Liver (tissue), 9 donors: Measurements from ENCODE around the gene CCSER2. TPM values are rescaled to one million over a fixed set of nuclear protein-coding genes. Genes with fewer than 3 reads are reported as not detected.

ENCODE experiments used
- DNase-seq: peaks from one replicate; pipeline ENCODE4 v3.0.0-alpha.2; 2017; ENCODE audit warnings: low spot score
- H3K27ac ChIP-seq, 2 donors: one replicate each; pipeline ENCODE4 v1.7.0; 2013; ENCODE audit warnings: inconsistent platforms in 2 of 2, low read length in 2 of 2, control low read depth in 1 of 2, low read depth in 1 of 2, mild to moderate bottlenecking in 1 of 2
- H3K27me3 ChIP-seq, 4 donors: one replicate each; pipeline versions ENCODE4 v1.6.1 to v1.7.0; 2013; ENCODE audit warnings: low read length in 3 of 4, inconsistent platforms in 1 of 4, mild to moderate bottlenecking in 1 of 4, moderate library complexity in 1 of 4; ENCODE audit not compliant: control insufficient read depth in 4 of 4, insufficient read depth in 4 of 4
- H3K36me3 ChIP-seq, 4 donors: one replicate each; pipeline versions ENCODE4 v1.6.1 to v1.7.0; 2013; ENCODE audit warnings: low read length in 3 of 4, mild to moderate bottlenecking in 3 of 4, low read depth in 1 of 4, moderate library complexity in 1 of 4; ENCODE audit not compliant: control insufficient read depth in 4 of 4, insufficient read depth in 3 of 4
- H3K4me1 ChIP-seq, 4 donors: one replicate each; pipeline versions ENCODE4 v1.6.1 to v1.7.0; 2013; ENCODE audit warnings: low read length in 3 of 4, mild to moderate bottlenecking in 3 of 4, moderate library complexity in 1 of 4; ENCODE audit not compliant: control insufficient read depth in 4 of 4, insufficient read depth in 4 of 4
- H3K4me3 ChIP-seq, 3 donors: one replicate each; pipeline versions ENCODE4 v1.6.1 to v1.7.0; 2013; ENCODE audit warnings: low read length in 3 of 3, control low read depth in 1 of 3, low read depth in 1 of 3, mild to moderate bottlenecking in 1 of 3
- H3K9ac ChIP-seq, 2 donors: one replicate each; pipeline ENCODE4 v1.7.0; 2013; ENCODE audit warnings: low read length in 2 of 2, mild to moderate bottlenecking in 2 of 2, moderate library complexity in 2 of 2, control low read depth in 1 of 2, low read depth in 1 of 2
- H3K9me3 ChIP-seq, 4 donors: one replicate each; pipeline versions ENCODE4 v1.6.1 to v1.7.0; 2013; ENCODE audit warnings: low read length in 3 of 4; ENCODE audit not compliant: control insufficient read depth in 4 of 4
- EGR1 ChIP-seq, 2 donors: IDR thresholded peaks; 2 replicates each; pipeline ENCODE4 v1.6.1; 2016 to 2018; ENCODE audit warnings: antibody characterized with exemption in 2 of 2, low read depth in 2 of 2
- FOXA1 ChIP-seq: IDR thresholded peaks from 2 replicates; pipeline ENCODE4 v1.6.1; 2016; ENCODE audit warnings: antibody characterized with exemption
- FOXA2 ChIP-seq: IDR thresholded peaks from 2 replicates; pipeline ENCODE4 v1.6.1; 2016; ENCODE audit warnings: antibody characterized with exemption
- GABPA ChIP-seq, 2 donors: IDR thresholded peaks in 1 of 2; conservative IDR thresholded peaks in 1 of 2; 2 replicates each; pipeline ENCODE4 v1.6.1; 2016; ENCODE audit warnings: antibody characterized with exemption in 2 of 2, mild to moderate bottlenecking in 1 of 2, moderate library complexity in 1 of 2
- HNF4A ChIP-seq, 2 donors: conservative IDR thresholded peaks; 2 replicates each; pipeline ENCODE4 v1.6.1; 2016; ENCODE audit warnings: antibody characterized with exemption in 2 of 2, mild to moderate bottlenecking in 2 of 2
- HNF4G ChIP-seq: IDR thresholded peaks from 2 replicates; pipeline ENCODE4 v1.6.1; 2016; ENCODE audit warnings: antibody characterized with exemption
- JUND ChIP-seq, 2 donors: IDR thresholded peaks; 2 replicates each; pipeline ENCODE4 v1.6.1; 2016; ENCODE audit warnings: antibody characterized with exemption in 2 of 2
- NR2F2 ChIP-seq: IDR thresholded peaks from 2 replicates; pipeline ENCODE4 v1.6.1; 2016; ENCODE audit warnings: antibody characterized with exemption
- RAD21 ChIP-seq, 2 donors: IDR thresholded peaks; 2 replicates each; pipeline ENCODE4 v1.6.1; 2016; ENCODE audit warnings: antibody characterized with exemption in 2 of 2, mild to moderate bottlenecking in 2 of 2
- RXRA ChIP-seq, 2 donors: IDR thresholded peaks; 2 replicates each; pipeline ENCODE4 v1.6.1; 2017 to 2018; ENCODE audit warnings: antibody characterized with exemption in 2 of 2, mild to moderate bottlenecking in 1 of 2
- SP1 ChIP-seq: IDR thresholded peaks from 2 replicates; pipeline ENCODE4 v1.6.1; 2018; ENCODE audit warnings: antibody characterized with exemption, mild to moderate bottlenecking
- TAF1 ChIP-seq: conservative IDR thresholded peaks from 2 replicates; pipeline ENCODE4 v1.6.1; 2016; ENCODE audit warnings: antibody characterized with exemption, mild to moderate bottlenecking
- YY1 ChIP-seq: IDR thresholded peaks from 2 replicates; pipeline ENCODE4 v1.6.1; 2016; ENCODE audit warnings: antibody characterized with exemption, mild to moderate bottlenecking
- WGBS: extraction: QIAGEN DNeasy Blood & Tissue Kit; methylation state at CpG from one replicate; pipeline ENCODE4 v1.1.7; 2013; 5-methylcytosine and 5-hydroxymethylcytosine counted together
- polyA plus RNA-seq, 2 donors: library from polyadenylated mRNA; stranded (reverse) in 1 of 2; unstranded in 1 of 2; fragments of 200-250 nt in 1 of 2; fragments of >200 nt in 1 of 2; fragmentation: Nextera tagmentation in 1 of 2; extraction: Ambion mirVana in 1 of 2; gene quantifications; one replicate each; pipeline versions ENCODE4 v1.2.1 to v1.2.3, GENCODE V29; 2013 to 2015
- total RNA-seq, 2 donors: library from RNA; depleted of rRNA; stranded (reverse); fragments of >200 nt; gene quantifications; one replicate each; pipeline ENCODE4 v1.2.3, GENCODE V29; 2014
- TF ChIP-seq, protein P1 (sequence below): fragments of 150-350 bp; IDR thresholded peaks from 2 replicates; pipeline ENCODE4 v1.5.1; 2017; ENCODE audit warnings: improper control_type of control experiment, low read depth, low read length; ENCODE audit not compliant: missing input control
- TF ChIP-seq, protein P2 (sequence below): IDR thresholded peaks from 2 replicates; pipeline ENCODE4 v1.6.1; 2016; ENCODE audit warnings: antibody characterized with exemption
- TF ChIP-seq, protein P3 (sequence below): IDR thresholded peaks from 2 replicates; pipeline ENCODE4 v1.6.1; 2016; ENCODE audit warnings: antibody characterized with exemption
- TF ChIP-seq, protein P4 (sequence below): IDR thresholded peaks from 2 replicates; pipeline ENCODE4 v1.6.1; 2016; ENCODE audit warnings: antibody characterized with exemption
- TF ChIP-seq, protein P5 (sequence below): IDR thresholded peaks from 2 replicates; pipeline ENCODE4 v1.6.1; 2016; ENCODE audit warnings: antibody characterized with exemption, mild to moderate bottlenecking
- donor health status: healthy.
- donor health status: healthy.
- donor health status: healthy.
- donor health status: healthy.
- donor health status: healthy.

The CCSER2 gene
- total and polyA plus RNA-seq, 4 donors: 5.6 to 18.2 (median 12.1) TPM

DNA sequence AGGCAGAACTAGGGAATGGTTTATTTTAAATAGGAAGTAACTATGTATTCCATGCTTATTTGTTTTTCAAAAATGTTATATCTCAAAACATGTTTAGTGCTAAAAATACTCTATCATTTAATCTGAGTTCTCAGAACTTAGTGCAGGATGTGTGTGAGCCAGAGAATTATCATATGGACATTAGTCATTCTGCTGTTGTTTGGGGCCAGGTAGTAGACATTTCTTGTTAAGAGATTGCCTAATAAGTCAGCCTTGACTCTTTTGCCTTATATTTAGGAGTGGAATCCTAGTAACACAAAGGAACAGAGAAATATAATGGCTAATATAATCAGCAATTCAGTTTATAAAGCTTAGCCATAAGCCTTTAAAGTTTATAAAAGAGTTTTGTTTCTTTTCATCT lies 149.8 kb downstream of the CCSER2 start:
- DNase-seq: no peak
- TF ChIP-seq, protein P1, sequence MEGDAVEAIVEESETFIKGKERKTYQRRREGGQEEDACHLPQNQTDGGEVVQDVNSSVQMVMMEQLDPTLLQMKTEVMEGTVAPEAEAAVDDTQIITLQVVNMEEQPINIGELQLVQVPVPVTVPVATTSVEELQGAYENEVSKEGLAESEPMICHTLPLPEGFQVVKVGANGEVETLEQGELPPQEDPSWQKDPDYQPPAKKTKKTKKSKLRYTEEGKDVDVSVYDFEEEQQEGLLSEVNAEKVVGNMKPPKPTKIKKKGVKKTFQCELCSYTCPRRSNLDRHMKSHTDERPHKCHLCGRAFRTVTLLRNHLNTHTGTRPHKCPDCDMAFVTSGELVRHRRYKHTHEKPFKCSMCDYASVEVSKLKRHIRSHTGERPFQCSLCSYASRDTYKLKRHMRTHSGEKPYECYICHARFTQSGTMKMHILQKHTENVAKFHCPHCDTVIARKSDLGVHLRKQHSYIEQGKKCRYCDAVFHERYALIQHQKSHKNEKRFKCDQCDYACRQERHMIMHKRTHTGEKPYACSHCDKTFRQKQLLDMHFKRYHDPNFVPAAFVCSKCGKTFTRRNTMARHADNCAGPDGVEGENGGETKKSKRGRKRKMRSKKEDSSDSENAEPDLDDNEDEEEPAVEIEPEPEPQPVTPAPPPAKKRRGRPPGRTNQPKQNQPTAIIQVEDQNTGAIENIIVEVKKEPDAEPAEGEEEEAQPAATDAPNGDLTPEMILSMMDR: no peak
- TF ChIP-seq, protein P2, sequence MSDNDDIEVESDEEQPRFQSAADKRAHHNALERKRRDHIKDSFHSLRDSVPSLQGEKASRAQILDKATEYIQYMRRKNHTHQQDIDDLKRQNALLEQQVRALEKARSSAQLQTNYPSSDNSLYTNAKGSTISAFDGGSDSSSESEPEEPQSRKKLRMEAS: no peak
- no peak for TF ChIP-seq HNF4G
- no peak for TF ChIP-seq RXRA (IDR thresholded peaks at IDR 0.05)
- no peak for TF ChIP-seq JUND (IDR thresholded peaks at IDR 0.05)
- TF ChIP-seq GABPA (IDR thresholded peaks at IDR 0.05 in 1 of 2, conservative IDR thresholded peaks at IDR 0.05 in 1 of 2): no peak
- TF ChIP-seq EGR1 (IDR thresholded peaks at IDR 0.05; ENCODE audit: low read depth in 2 of 2): no peak
- TF ChIP-seq, protein P3, sequence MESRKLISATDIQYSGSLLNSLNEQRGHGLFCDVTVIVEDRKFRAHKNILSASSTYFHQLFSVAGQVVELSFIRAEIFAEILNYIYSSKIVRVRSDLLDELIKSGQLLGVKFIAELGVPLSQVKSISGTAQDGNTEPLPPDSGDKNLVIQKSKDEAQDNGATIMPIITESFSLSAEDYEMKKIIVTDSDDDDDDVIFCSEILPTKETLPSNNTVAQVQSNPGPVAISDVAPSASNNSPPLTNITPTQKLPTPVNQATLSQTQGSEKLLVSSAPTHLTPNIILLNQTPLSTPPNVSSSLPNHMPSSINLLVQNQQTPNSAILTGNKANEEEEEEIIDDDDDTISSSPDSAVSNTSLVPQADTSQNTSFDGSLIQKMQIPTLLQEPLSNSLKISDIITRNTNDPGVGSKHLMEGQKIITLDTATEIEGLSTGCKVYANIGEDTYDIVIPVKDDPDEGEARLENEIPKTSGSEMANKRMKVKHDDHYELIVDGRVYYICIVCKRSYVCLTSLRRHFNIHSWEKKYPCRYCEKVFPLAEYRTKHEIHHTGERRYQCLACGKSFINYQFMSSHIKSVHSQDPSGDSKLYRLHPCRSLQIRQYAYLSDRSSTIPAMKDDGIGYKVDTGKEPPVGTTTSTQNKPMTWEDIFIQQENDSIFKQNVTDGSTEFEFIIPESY: no peak
- TF ChIP-seq FOXA1: no peak
- TF ChIP-seq, protein P4, sequence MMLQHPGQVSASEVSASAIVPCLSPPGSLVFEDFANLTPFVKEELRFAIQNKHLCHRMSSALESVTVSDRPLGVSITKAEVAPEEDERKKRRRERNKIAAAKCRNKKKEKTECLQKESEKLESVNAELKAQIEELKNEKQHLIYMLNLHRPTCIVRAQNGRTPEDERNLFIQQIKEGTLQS: no peak
- no peak for TF ChIP-seq HNF4A (conservative IDR thresholded peaks at IDR 0.05)
- TF ChIP-seq NR2F2: no peak
- TF ChIP-seq SP1: no peak
- no peak for TF ChIP-seq RAD21 (IDR thresholded peaks at IDR 0.05)
- no peak for TF ChIP-seq YY1
- TF ChIP-seq, protein P5, sequence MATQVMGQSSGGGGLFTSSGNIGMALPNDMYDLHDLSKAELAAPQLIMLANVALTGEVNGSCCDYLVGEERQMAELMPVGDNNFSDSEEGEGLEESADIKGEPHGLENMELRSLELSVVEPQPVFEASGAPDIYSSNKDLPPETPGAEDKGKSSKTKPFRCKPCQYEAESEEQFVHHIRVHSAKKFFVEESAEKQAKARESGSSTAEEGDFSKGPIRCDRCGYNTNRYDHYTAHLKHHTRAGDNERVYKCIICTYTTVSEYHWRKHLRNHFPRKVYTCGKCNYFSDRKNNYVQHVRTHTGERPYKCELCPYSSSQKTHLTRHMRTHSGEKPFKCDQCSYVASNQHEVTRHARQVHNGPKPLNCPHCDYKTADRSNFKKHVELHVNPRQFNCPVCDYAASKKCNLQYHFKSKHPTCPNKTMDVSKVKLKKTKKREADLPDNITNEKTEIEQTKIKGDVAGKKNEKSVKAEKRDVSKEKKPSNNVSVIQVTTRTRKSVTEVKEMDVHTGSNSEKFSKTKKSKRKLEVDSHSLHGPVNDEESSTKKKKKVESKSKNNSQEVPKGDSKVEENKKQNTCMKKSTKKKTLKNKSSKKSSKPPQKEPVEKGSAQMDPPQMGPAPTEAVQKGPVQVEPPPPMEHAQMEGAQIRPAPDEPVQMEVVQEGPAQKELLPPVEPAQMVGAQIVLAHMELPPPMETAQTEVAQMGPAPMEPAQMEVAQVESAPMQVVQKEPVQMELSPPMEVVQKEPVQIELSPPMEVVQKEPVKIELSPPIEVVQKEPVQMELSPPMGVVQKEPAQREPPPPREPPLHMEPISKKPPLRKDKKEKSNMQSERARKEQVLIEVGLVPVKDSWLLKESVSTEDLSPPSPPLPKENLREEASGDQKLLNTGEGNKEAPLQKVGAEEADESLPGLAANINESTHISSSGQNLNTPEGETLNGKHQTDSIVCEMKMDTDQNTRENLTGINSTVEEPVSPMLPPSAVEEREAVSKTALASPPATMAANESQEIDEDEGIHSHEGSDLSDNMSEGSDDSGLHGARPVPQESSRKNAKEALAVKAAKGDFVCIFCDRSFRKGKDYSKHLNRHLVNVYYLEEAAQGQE: no peak
- no peak for TF ChIP-seq TAF1
- H3K36me3 ChIP-seq: peaks cover 0 to 2% (median under 1%) of the 10 kb centered on the region in 4 donors

DNA sequence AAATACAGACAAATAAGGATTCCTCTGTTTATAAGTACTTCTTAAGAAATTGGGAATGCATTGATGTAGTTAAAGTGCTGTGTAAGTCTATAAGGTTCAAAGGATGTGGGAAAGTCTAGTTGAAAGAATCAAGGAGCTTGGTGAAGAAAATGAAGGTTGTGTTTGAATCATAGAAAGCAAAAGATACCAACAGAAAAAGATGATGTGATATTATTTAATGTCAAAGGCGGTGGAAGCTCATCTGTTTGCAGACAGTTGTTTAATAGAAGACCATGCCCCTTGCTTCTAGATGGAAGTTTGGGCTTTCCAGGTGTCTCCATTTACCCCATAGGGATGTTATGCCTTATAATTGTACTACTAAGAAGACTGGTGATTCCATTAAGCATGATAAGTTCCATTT lies 150.3 kb downstream of the CCSER2 start:
- no peaks in the 10 kb centered on the region for H3K27me3 ChIP-seq
- no peak for DNase-seq
- H3K4me3 ChIP-seq: no peak overlapping the region
- H3K36me3 ChIP-seq: peaks cover 0 to 2% (median under 1%) of the 10 kb centered on the region in 4 donors
- H3K9ac ChIP-seq: no peak overlapping the region
- no peaks in the 10 kb centered on the region for H3K4me1 ChIP-seq
- no peaks in the 10 kb centered on the region for H3K9me3 ChIP-seq
- H3K27ac ChIP-seq: no peak overlapping the region
- 98% methylated on average over 1 of the region's 1 CpG for WGBS
- TF ChIP-seq EGR1 (IDR thresholded peaks at IDR 0.05; ENCODE audit: low read depth in 2 of 2): no peak
- TF ChIP-seq, protein P4: no peak
- no peak for TF ChIP-seq RXRA (IDR thresholded peaks at IDR 0.05)
- no peak for TF ChIP-seq HNF4G
- TF ChIP-seq TAF1: no peak
- no peak for TF ChIP-seq FOXA2
- TF ChIP-seq, protein P5: no peak
- TF ChIP-seq, protein P1: no peak
- no peak for TF ChIP-seq HNF4A (conservative IDR thresholded peaks at IDR 0.05)
- no peak for TF ChIP-seq NR2F2

More for the DNA sequence above, 149.8 kb downstream of the CCSER2 start:
- Histone ChIP-seq H3K9me3 (no peaks in the 10 kb centered on the region), H3K4me1 (no peaks in the 10 kb centered on the region), H3K27me3 (no peaks in the 10 kb centered on the region), H3K9ac (no peak overlapping the region), H3K27ac (no peak overlapping the region), H3K4me3 (no peak overlapping the region)
